PC-3 (cell line): Measurements from ENCODE around the gene AFG1L.

Experiments
- EZH2 ChIP-seq: fragments of 300-600 bp; sonication (generic); IDR thresholded peaks from one replicate; pipeline ENCODE4 v1.6.1; 2017; ENCODE audit warnings: antibody characterized with exemption, mild to moderate bottlenecking, low read length; ENCODE audit not compliant: unreplicated experiment
- TF ChIP-seq, protein P1 (sequence below): fragments of 300-600 bp; sonication (generic); conservative IDR thresholded peaks from 2 replicates; pipeline ENCODE4 v1.5.1; 2017; ENCODE audit warnings: antibody characterized with exemption, low read depth, mild to moderate bottlenecking, low read length

DNA sequence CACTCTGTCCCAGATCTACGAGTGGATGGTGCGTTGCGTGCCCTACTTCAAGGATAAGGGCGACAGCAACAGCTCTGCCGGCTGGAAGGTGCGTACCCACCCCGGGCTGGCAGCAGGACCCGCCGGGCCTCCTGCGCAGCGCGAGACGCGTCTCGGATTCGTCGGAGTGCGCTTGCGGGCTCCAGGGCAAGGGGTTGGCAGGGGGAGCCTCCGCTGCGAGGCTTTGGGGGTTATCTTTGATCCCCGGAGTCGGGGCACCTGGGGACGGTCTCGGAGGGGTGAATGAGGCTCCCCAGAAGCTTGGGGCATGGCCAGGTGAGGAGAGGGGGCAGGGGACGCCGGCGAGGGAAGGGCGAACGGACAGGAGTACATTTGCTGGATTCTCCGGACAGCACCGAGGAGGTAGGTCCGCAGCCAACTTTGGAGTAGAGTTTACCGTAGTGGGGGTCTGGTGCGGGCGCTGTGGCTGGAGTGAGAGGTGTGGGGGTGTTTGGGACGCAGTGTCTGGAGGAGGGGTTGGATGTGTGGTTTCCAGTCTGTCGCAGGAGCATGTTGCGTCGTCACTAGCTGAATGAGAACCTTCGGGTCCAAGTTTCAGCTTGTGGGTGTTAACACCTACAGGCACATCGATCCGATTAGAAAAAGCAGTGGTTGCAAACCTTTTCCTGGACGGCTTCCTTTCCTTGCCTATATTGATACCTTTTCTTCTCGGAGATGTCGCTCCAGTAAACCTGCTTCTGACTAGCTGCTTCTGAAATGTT is 267.1 kb downstream of the AFG1L start:
- TF ChIP-seq, protein P1, sequence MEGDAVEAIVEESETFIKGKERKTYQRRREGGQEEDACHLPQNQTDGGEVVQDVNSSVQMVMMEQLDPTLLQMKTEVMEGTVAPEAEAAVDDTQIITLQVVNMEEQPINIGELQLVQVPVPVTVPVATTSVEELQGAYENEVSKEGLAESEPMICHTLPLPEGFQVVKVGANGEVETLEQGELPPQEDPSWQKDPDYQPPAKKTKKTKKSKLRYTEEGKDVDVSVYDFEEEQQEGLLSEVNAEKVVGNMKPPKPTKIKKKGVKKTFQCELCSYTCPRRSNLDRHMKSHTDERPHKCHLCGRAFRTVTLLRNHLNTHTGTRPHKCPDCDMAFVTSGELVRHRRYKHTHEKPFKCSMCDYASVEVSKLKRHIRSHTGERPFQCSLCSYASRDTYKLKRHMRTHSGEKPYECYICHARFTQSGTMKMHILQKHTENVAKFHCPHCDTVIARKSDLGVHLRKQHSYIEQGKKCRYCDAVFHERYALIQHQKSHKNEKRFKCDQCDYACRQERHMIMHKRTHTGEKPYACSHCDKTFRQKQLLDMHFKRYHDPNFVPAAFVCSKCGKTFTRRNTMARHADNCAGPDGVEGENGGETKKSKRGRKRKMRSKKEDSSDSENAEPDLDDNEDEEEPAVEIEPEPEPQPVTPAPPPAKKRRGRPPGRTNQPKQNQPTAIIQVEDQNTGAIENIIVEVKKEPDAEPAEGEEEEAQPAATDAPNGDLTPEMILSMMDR: no peak
- no peak for TF ChIP-seq EZH2
